Suprapubic skin (tissue), 4 donors: ENCODE measurements around the gene CFAP161.

ENCODE experiments used
- EP300 ChIP-seq: sonication (generic); formaldehyde crosslinking; IDR thresholded peaks from one replicate; pipeline ENCODE4 v1.6.1; 2017; ENCODE audit warnings: antibody characterized with exemption
- POLR2A ChIP-seq, 2 donors: fragments of 450-650 bp; IDR thresholded peaks; one replicate each; pipeline ENCODE4 v1.6.1; 2017; ENCODE audit warnings: antibody characterized with exemption in 2 of 2, mild to moderate bottlenecking in 2 of 2, moderate library complexity in 2 of 2
- POLR2AphosphoS5 ChIP-seq, 3 donors: sonication (generic); formaldehyde crosslinking; IDR thresholded peaks; one replicate each; pipeline ENCODE4 v1.6.1; 2017; ENCODE audit warnings: antibody characterized with exemption in 3 of 3
- TF ChIP-seq, protein P1 (sequence below), 2 donors: fragments of 200-600 bp in 1 of 2; fragments of 450-650 bp in 1 of 2; sonication (generic) in 1 of 2; IDR thresholded peaks; one replicate each; pipeline ENCODE4 v1.5.1; 2016 to 2019; ENCODE audit warnings: antibody characterized with exemption in 2 of 2, mild to moderate bottlenecking in 1 of 2, moderate library complexity in 1 of 2

DNA sequence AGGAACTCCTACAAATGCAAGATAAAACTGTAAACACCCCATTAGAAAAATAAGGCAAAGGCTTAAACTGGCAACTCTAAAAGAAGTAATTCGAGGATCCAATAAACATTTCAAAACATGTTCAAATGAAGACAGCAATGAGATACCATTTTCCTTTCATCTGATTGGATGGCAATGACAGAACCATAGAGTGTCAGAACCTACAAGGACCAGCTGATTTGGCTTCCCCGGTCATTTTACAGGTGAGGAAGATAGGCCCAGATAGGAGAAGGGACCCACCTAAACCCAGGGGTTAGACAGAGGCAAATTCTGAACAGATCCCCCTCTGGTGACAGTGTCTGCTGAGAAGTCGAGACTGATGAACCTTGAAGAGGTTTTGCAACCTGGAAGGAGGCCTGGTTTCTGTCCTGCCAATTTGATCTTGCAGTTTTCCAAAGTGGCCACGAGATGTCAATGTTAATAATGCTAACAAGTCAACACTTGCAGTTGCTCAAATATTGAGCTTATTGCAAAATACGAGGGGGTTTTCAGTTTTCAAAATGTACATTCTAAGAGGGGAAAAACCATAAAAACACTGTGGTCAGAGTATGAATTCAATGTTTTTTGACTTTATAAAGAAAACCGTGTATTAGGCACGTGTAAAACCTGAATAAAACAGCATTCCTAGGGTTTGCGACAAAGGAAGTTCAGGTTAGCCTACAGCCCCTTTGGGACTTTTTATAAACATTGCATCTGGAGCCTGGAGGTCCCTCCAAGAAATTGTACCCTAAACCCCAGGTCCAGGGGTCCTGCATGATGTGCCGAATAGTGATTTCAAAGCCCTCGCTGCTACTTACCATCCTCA is 21.5 kb downstream of the CFAP161 start:
- TF ChIP-seq, protein P1, sequence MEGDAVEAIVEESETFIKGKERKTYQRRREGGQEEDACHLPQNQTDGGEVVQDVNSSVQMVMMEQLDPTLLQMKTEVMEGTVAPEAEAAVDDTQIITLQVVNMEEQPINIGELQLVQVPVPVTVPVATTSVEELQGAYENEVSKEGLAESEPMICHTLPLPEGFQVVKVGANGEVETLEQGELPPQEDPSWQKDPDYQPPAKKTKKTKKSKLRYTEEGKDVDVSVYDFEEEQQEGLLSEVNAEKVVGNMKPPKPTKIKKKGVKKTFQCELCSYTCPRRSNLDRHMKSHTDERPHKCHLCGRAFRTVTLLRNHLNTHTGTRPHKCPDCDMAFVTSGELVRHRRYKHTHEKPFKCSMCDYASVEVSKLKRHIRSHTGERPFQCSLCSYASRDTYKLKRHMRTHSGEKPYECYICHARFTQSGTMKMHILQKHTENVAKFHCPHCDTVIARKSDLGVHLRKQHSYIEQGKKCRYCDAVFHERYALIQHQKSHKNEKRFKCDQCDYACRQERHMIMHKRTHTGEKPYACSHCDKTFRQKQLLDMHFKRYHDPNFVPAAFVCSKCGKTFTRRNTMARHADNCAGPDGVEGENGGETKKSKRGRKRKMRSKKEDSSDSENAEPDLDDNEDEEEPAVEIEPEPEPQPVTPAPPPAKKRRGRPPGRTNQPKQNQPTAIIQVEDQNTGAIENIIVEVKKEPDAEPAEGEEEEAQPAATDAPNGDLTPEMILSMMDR (IDR thresholded peaks at IDR 0.05): peak; percentile 55 to 64
- no peak for TF ChIP-seq EP300
- peak in 2 of 3 donors; percentile 63 to 68 for TF ChIP-seq POLR2AphosphoS5 (IDR thresholded peaks at IDR 0.05)
- TF ChIP-seq POLR2A (IDR thresholded peaks at IDR 0.05): no peak
